Esophagus muscularis mucosa (tissue), 4 donors: ENCODE results near the gene AOX1. TPM values are rescaled to one million over a fixed set of nuclear protein-coding genes. Genes with fewer than 3 reads are reported as not detected.

ENCODE experiments used
- DNase-seq: peaks from one replicate; pipeline ENCODE4 v3.0.0-alpha.2; 2017; ENCODE audit errors: extremely low spot score
- H3K27ac ChIP-seq, 4 donors: fragments of 200-600 bp; sonication (generic); replicated peaks in 1 of 4; 1 replicate in 3 of 4; 2 replicates in 1 of 4; pipeline ENCODE4 v1.5.1; 2016 to 2019; ENCODE audit warnings: mild to moderate bottlenecking in 1 of 4
- H3K27me3 ChIP-seq, 4 donors: fragments of 200-600 bp; sonication (generic); one replicate each; pipeline versions ENCODE4 v1.5.1 to v1.6.0; 2016 to 2019
- H3K36me3 ChIP-seq, 4 donors: fragments of 200-600 bp; sonication (generic); one replicate each; pipeline ENCODE4 v1.5.1; 2016 to 2019
- H3K4me1 ChIP-seq, 4 donors: fragments of 200-600 bp; sonication (generic); one replicate each; pipeline ENCODE4 v1.5.1; 2016 to 2019
- H3K4me3 ChIP-seq, 4 donors: fragments of 200-600 bp; sonication (generic); 1 replicate in 2 of 4; 2 replicates in 2 of 4; pipeline ENCODE4 v1.5.1; 2016 to 2019; ENCODE audit warnings: mild to moderate bottlenecking in 4 of 4, moderate library complexity in 1 of 4
- H3K9me3 ChIP-seq, 4 donors: fragments of 200-600 bp; sonication (generic); 1 replicate in 3 of 4; 2 replicates in 1 of 4; pipeline ENCODE4 v1.5.1; 2016 to 2019
- CTCF ChIP-seq, 3 experiments: fragments of 200-600 bp in 2 of 3; fragments of 450-650 bp in 1 of 3; sonication (generic) in 2 of 3; IDR thresholded peaks; one replicate each; pipeline ENCODE4 v1.5.1; 2017 to 2019; ENCODE audit warnings: antibody characterized with exemption in 3 of 3, mild to moderate bottlenecking in 2 of 3, moderate library complexity in 1 of 3
- EP300 ChIP-seq: sonication (generic); formaldehyde crosslinking; IDR thresholded peaks from one replicate; pipeline ENCODE4 v1.6.1; 2017; ENCODE audit warnings: antibody characterized with exemption
- POLR2A ChIP-seq: fragments of 450-650 bp; IDR thresholded peaks from one replicate; pipeline ENCODE4 v1.6.1; 2017; ENCODE audit warnings: antibody characterized with exemption, moderate library complexity, mild to moderate bottlenecking, low read depth
- POLR2AphosphoS5 ChIP-seq, 2 donors: sonication (generic); formaldehyde crosslinking; IDR thresholded peaks; one replicate each; pipeline ENCODE4 v1.6.1; 2017; ENCODE audit warnings: antibody characterized with exemption in 2 of 2
- WGBS: methylation state at CpG from one replicate; pipeline ENCODE4 v1.1.5; 2018; 5-methylcytosine and 5-hydroxymethylcytosine counted together
- intact Hi-C: fragments of 100-400 bp; cut with DNase I; formaldehyde crosslinking; loops from one replicate; pipeline ENCODE4 v1.15.1; 2023
- total RNA-seq, 4 donors: library from RNA; depleted of rRNA; stranded (reverse); fragments of >200 nt; gene quantifications; one replicate each; pipeline versions ENCODE4 v1.1.0 to v1.2.1, GENCODE V29; 2016

AOX1 gene
- total RNA-seq, 4 donors from 2014 or later = 54.0 to 113 (median 81.9) TPM

GRCh38 chr2:200586644-200586975 is 796 bp downstream of the AOX1 start:
- WGBS = 52% methylated on average over 9 of the region's 9 CpGs
- Histone ChIP-seq H3K4me3 (peak overlapping the region; percentile 62 to 74 (median 64)), H3K27ac (peak overlapping the region; percentile 70 to 85 (median 80)), H3K9me3 (no peaks in the 10 kb centered on the region), H3K27me3 (no peaks in the 10 kb centered on the region), H3K36me3 (no peaks in the 10 kb centered on the region), H3K4me1 (peaks cover 0 to 34% (median 17%) of the 10 kb centered on the region in 4 donors)
- intact Hi-C loops = no loop called here
- no peak for TF ChIP-seq CTCF (IDR thresholded peaks at IDR 0.05)
- no peak for TF ChIP-seq POLR2AphosphoS5 (IDR thresholded peaks at IDR 0.05)
- no peak for TF ChIP-seq POLR2A
- no peak for TF ChIP-seq EP300
- DNase-seq = no peak

DNA sequence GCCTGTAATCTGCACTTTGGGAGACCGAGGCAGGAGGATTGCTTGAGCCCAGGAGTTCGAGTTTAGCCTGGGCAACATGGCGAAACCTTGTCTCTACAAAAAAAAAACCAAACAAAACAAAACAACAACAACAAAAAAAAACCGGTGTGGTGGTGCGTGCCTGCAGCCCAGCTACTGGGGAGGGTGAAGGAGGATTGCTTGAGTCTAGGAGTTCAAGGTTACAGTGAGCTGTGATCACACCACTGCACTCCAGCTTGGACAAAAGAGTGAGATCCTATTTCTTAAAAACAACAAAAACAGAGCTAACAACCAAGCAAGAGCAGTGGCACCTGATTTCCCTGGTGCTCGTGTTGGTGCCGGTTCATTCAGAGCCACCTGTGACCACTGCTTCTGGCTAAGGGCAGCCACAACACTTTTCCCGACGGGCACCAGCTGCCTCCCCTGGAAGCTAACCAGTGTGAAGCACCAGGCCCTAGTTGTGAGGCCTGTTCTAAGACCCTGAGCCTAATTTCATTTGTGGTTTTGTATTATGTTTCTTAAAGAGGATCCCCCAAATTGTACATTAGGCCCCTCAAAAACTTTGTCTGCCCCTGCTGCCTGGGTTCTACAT is 1.3 kb downstream of the AOX1 start:
- no peak for DNase-seq
- Histone ChIP-seq H3K36me3 (no peaks in the 10 kb centered on the region), H3K9me3 (no peaks in the 10 kb centered on the region), H3K27ac (peak overlapping the region; percentile 70 to 85 (median 80)), H3K4me1 (peaks cover 0 to 34% (median 17%) of the 10 kb centered on the region in 4 donors), H3K27me3 (no peaks in the 10 kb centered on the region), H3K4me3 (peak overlapping the region; percentile 62 to 74 (median 64))
- intact Hi-C loops = no loop called here
- 86% methylated on average over 9 of the region's 9 CpGs for WGBS
- TF ChIP-seq CTCF (IDR thresholded peaks at IDR 0.05) = no peak
- TF ChIP-seq EP300 = no peak
- no peak for TF ChIP-seq POLR2A
- TF ChIP-seq POLR2AphosphoS5 (IDR thresholded peaks at IDR 0.05) = no peak

GRCh38 chr2:200588076-200588678 is 2.4 kb downstream of the AOX1 start:
- peak overlapping the region in 2 of 4 donors; percentile 21 to 81 for H3K27ac ChIP-seq
- H3K9me3 ChIP-seq = no peaks in the 10 kb centered on the region
- TF ChIP-seq EP300 (no peak), CTCF (IDR thresholded peaks at IDR 0.05) (no peak), POLR2AphosphoS5 (IDR thresholded peaks at IDR 0.05) (no peak), POLR2A (no peak)
- peak overlapping the region in 3 of 4 donors; percentile 12 to 74 (median 63) for H3K4me3 ChIP-seq
- no peaks in the 10 kb centered on the region for H3K36me3 ChIP-seq
- intact Hi-C loops = no loop called here
- peaks cover 0 to 34% (median 17%) of the 10 kb centered on the region in 4 donors for H3K4me1 ChIP-seq
- 86% methylated on average over 4 of the region's 4 CpGs for WGBS
- no peak for DNase-seq
- no peaks in the 10 kb centered on the region for H3K27me3 ChIP-seq

DNA sequence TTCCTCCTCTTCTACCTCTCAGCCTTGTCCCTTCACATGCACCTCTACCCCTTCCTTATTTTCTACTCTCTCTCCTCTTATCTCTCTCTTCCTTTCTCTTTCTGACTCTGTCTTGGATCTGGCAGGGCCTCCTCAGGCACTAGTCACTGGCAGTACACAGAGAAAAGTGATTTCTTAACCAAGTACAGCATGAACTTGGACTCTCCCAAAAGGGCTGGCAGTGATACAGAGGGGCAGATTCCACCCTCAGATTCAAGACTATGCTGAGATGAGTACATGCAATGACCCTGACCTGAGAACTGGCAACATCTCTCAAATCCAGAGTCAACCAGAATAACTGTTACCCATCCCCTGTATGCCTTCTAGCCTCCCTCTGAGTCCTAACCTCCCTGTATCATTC is 4.3 kb downstream of the AOX1 start:
- Histone ChIP-seq H3K36me3 (peaks cover 0 to 8% (median 0%) of the 10 kb centered on the region in 4 donors), H3K9me3 (no peaks in the 10 kb centered on the region), H3K27me3 (no peaks in the 10 kb centered on the region), H3K27ac (peak overlapping the region; percentile 35 to 81 (median 52)), H3K4me3 (peak overlapping the region in 1 of 4 donors; percentile 27), H3K4me1 (peaks cover 0 to 34% (median 17%) of the 10 kb centered on the region in 4 donors)
- DNase-seq = no peak
- intact Hi-C loops = no loop called here
- TF ChIP-seq POLR2AphosphoS5 (IDR thresholded peaks at IDR 0.05) = peak; percentile 19 to 45
- TF ChIP-seq POLR2A = no peak

GRCh38 chr2:200591308-200591707 is 5.5 kb downstream of the AOX1 start:
- WGBS = 86% methylated on average over 5 of the region's 5 CpGs
- intact Hi-C loops = no loop called here

More at GRCh38 chr2:200591308-200591707, 5.5 kb downstream of the AOX1 start:
- H3K27me3 ChIP-seq = no peaks in the 10 kb centered on the region
- no peak overlapping the region for H3K27ac ChIP-seq
- no peak for TF ChIP-seq CTCF (IDR thresholded peaks at IDR 0.05)
- TF ChIP-seq POLR2A = no peak
- no peak for TF ChIP-seq POLR2AphosphoS5 (IDR thresholded peaks at IDR 0.05)
- TF ChIP-seq EP300 = no peak
- no peak overlapping the region for H3K4me3 ChIP-seq
- no peaks in the 10 kb centered on the region for H3K9me3 ChIP-seq
- no peak for DNase-seq
- H3K4me1 ChIP-seq = peaks cover 0 to 22% (median 7%) of the 10 kb centered on the region in 4 donors
- peaks cover 0 to 17% (median 0%) of the 10 kb centered on the region in 4 donors for H3K36me3 ChIP-seq
